ENCODE results near the gene LONP1.
"Not testable (repeated sequence)": the region's sequence is repeated elsewhere in the genome, so short reads cannot be mapped to it uniquely, and the experiment has no call there.

The LONP1 gene

GRCh38 chr19:5743630-5744029, 23.7 kb upstream of the LONP1 start:
- H4K20me1 ChIP-seq, result no peaks in the 10 kb centered on the region
- H3K4me2 ChIP-seq, result no peak overlapping the region
- no peaks in the 10 kb centered on the region for H3K27me3 ChIP-seq
- no peak for TF ChIP-seq Cebpa-rat (IDR thresholded peaks at IDR 0.05)
- H3K4me3 ChIP-seq, result no peak overlapping the region
- H3K4me1 ChIP-seq, result no peaks in the 10 kb centered on the region
- H3K27ac ChIP-seq, result no peak overlapping the region
- H3K36me3 ChIP-seq, result no peaks in the 10 kb centered on the region
- no peak overlapping the region for H3K9ac ChIP-seq
- H3K9me3 ChIP-seq (replicated peaks in 1 of 11), result no peaks in the 10 kb centered on the region

- Histone ChIP-seq H3K27me3 (no peaks in the 10 kb centered on the region), H3K4me2 (no peak overlapping the region), H3K36me3 (no peaks in the 10 kb centered on the region), H3K27ac (no peak overlapping the region), H3K4me3 (no peak overlapping the region), H3K9ac (no peak overlapping the region), H3K9me3 (replicated peaks in 1 of 11) (no peaks in the 10 kb centered on the region), H4K20me1 (no peaks in the 10 kb centered on the region), H3K4me1 (no peaks in the 10 kb centered on the region)
- no peak for TF ChIP-seq Cebpa-rat (IDR thresholded peaks at IDR 0.05)
These were observed 22.1 kb upstream of the LONP1 start for GRCh38 chr19:5742051-5742450.

GRCh38 chr19:5738423-5738822, 18.5 kb upstream of the LONP1 start:
- TF ChIP-seq Cebpa-rat (IDR thresholded peaks at IDR 0.05), result no peak
- Histone ChIP-seq H3K27me3 (no peaks in the 10 kb centered on the region), H3K27ac (no peak overlapping the region), H3K4me3 (no peak overlapping the region), H4K20me1 (no peaks in the 10 kb centered on the region), H3K9me3 (replicated peaks in 1 of 11) (no peaks in the 10 kb centered on the region), H3K9ac (no peak overlapping the region), H3K4me2 (no peak overlapping the region), H3K36me3 (no peaks in the 10 kb centered on the region), H3K4me1 (peaks cover 0 to 1% (median 0%) of the 10 kb centered on the region in 10 experiments; a peak in 2 of 20 replicates)

- 0 out of 22 replicates have a peak overlapping the region, but pooled peaks of 1 of the 11 experiments have one; percentile 5 for H3K4me2 ChIP-seq
- H3K27ac ChIP-seq; H3K4me1 ChIP-seq; H3K9ac ChIP-seq; H4K20me1 ChIP-seq; H3K4me3 ChIP-seq; H3K9me3 ChIP-seq (replicated peaks in 1 of 11); H3K27me3 ChIP-seq; H3K36me3 ChIP-seq: not testable (repeated sequence)
These were observed 13.2 kb upstream of the LONP1 start for GRCh38 chr19:5733172-5733571.

GRCh38 chr19:5727453-5728050, 7.6 kb upstream of the LONP1 start:
- Histone ChIP-seq H3K27me3 (no peaks in the 10 kb centered on the region), H3K9ac (no peak overlapping the region)
- no peak for TF ChIP-seq Cebpa-rat (IDR thresholded peaks at IDR 0.05)

GRCh38 chr19:5719274-5719960, 529 bp downstream of the LONP1 start:
- Histone ChIP-seq H3K9me3 (replicated peaks in 1 of 11) (no peaks in the 10 kb centered on the region), H3K4me1 (peaks cover 20 to 35% (median 28%) of the 10 kb centered on the region in 10 experiments), H3K27me3 (no peaks in the 10 kb centered on the region), H3K27ac (peak overlapping the region; percentile 85 to 99 (median 95)), H3K36me3 (peaks cover 8 to 38% (median 27%) of the 10 kb centered on the region in 11 experiments; a peak in 20 of 22 replicates), H3K4me3 (peak overlapping the region; percentile 79 to 100 (median 94)), H3K4me2 (peak overlapping the region; percentile 89 to 99 (median 97)), H3K9ac (peak overlapping the region; percentile 92 to 99 (median 96)), H4K20me1 (peaks cover 19 to 51% (median 47%) of the 10 kb centered on the region in 11 experiments; a peak in 20 of 22 replicates)
- TF ChIP-seq Cebpa-rat (IDR thresholded peaks at IDR 0.05), result peak in 5 of 11 experiments; percentile 23 to 76 (median 53); a peak in 7 of 22 replicates

More at GRCh38 chr19:5727453-5728050, 7.6 kb upstream of the LONP1 start:
- Histone ChIP-seq H4K20me1 (no peaks in the 10 kb centered on the region), H3K9me3 (replicated peaks in 1 of 11) (peaks cover 0 to 9% (median 7%) of the 10 kb centered on the region in 11 experiments; a peak in 12 of 22 replicates), H3K4me1 (no peaks in the 10 kb centered on the region), H3K4me2 (no peak overlapping the region), H3K27ac (no peak overlapping the region), H3K4me3 (no peak overlapping the region), H3K36me3 (no peaks in the 10 kb centered on the region)

- TF ChIP-seq Cebpa-rat (IDR thresholded peaks at IDR 0.05), result no peak
These were observed 1.2 kb downstream of the LONP1 start for GRCh38 chr19:5718579-5719273.

GRCh38 chr19:5718037-5718578, 1.8 kb downstream of the LONP1 start:
- H4K20me1 ChIP-seq, result peaks cover 32 to 64% (median 60%) of the 10 kb centered on the region in 11 experiments; a peak in 20 of 22 replicates
- H3K27ac ChIP-seq, result peak overlapping the region; percentile 85 to 99 (median 95)
- H3K4me2 ChIP-seq, result peak overlapping the region; percentile 89 to 99 (median 97)
- peak overlapping the region; percentile 92 to 99 (median 96) for H3K9ac ChIP-seq
- no peak for TF ChIP-seq Cebpa-rat (IDR thresholded peaks at IDR 0.05)
- H3K27me3 ChIP-seq, result no peaks in the 10 kb centered on the region
- peaks cover 20 to 35% (median 28%) of the 10 kb centered on the region in 10 experiments for H3K4me1 ChIP-seq
- H3K4me3 ChIP-seq, result peak overlapping the region; percentile 79 to 100 (median 94)
- no peaks in the 10 kb centered on the region for H3K9me3 ChIP-seq (replicated peaks in 1 of 11)
- H3K36me3 ChIP-seq, result peaks cover 20 to 51% (median 38%) of the 10 kb centered on the region in 11 experiments

More at GRCh38 chr19:5718579-5719273, 1.2 kb downstream of the LONP1 start:
- H4K20me1 ChIP-seq, result peaks cover 26 to 58% (median 54%) of the 10 kb centered on the region in 11 experiments; a peak in 20 of 22 replicates
- H3K4me2 ChIP-seq, result peak overlapping the region; percentile 89 to 99 (median 97)
- peaks cover 14 to 45% (median 32%) of the 10 kb centered on the region in 11 experiments for H3K36me3 ChIP-seq
- H3K4me1 ChIP-seq, result peaks cover 20 to 35% (median 28%) of the 10 kb centered on the region in 10 experiments
- H3K27me3 ChIP-seq, result no peaks in the 10 kb centered on the region
- H3K9ac ChIP-seq, result peak overlapping the region; percentile 92 to 99 (median 96)
- H3K27ac ChIP-seq, result peak overlapping the region; percentile 85 to 99 (median 95)
- H3K9me3 ChIP-seq (replicated peaks in 1 of 11), result no peaks in the 10 kb centered on the region
- H3K4me3 ChIP-seq, result peak overlapping the region; percentile 79 to 100 (median 94)

All from BLaER1 treated with 17β-estradiol and CSF1 and Interleukin-3, amounts not matched to agents 10 nM and 100 nM (cell line).